GM19467 (cell line): ENCODE results near the gene YPEL2.
"Not testable (repeated sequence)": the region's sequence is repeated elsewhere in the genome, so short reads cannot be mapped to it uniquely, and the experiment has no call there.

Source experiments
- ATAC-seq: cut with Tn5 transposase; IDR thresholded peaks from one replicate; pipeline ENCODE4 v1.9.1; 2021; ENCODE audit warnings: mild to moderate bottlenecking, moderate library complexity; ENCODE audit not compliant: unreplicated experiment

YPEL2 gene

DNA sequence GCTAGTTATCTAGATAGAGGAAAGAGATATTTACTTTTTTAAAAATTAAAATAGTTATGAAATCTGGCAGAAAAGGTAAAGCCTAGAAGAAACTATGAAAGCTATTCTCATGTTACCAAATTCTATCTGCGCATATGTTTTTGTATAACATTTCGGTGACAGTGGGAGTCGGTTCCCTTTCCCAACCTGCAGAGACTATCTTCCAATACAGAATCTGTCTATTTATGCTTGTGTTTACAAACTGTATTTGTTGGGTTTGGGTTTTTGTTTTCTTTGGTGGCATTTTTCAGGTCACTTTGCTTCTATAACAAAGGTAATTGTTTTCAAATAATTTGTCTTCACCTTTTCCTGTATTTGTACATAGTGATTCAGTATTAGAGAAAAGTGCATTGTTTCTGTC, 69.8 kb downstream of the YPEL2 start:
- no peak for ATAC-seq

DNA sequence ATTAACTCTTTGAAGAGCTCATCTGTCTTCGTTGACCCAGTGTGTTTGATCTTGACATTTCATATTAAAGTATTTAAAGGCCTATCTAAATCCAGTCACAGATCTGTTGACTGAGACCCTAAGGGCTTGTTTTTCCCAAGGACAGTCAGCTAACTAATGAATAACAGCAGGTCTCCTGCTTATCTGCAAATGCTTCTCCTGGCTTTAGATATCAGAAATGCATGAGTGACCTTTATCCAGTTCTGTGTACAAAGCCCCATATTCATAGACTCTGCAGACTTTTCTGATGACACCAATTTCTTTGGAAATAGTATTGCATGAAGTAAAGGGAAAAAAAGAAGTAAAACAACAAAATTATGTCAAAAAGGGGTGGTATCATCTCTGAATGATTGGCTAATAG, 70.3 kb downstream of the YPEL2 start:
- ATAC-seq, result no peak

DNA sequence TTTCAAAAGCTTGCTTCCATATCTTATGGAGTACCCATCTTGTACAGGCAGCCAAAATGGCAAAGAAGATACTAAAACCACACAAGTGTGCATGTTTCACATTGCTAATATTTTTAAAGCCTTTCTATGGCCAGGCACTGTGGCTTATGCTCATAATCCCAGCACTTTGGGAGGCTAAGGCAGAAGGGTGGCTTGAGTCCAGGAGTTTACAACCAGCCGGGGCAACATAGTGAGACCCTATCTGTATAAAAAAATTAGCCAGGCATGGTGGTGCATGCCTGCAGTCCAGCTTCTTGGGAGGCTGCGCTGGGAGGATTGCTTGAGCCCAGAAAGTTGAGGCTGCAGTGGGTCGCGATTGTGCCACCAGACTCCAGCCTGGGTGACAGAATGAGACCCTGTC, 71.3 kb downstream of the YPEL2 start:
- ATAC-seq, result no peak

DNA sequence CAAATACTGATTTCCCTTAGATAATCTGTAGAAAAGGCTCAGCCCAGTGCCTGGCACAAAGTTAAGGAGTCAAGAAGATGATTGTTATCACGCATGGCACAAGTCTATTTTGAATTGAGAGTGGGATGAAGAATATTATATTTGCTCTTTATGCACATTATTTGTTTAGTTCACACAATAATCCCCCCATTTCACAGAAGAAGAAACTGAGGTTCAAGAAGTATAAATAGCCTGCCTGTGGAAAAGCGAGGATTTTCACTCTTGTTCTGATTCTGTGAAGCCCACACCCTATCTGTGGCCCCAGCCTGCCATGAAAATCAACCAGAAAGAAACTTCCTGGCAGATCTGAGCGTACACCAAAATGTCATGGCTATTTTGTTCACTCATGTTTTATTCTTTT, 73.0 kb downstream of the YPEL2 start:
- no peak for ATAC-seq

DNA sequence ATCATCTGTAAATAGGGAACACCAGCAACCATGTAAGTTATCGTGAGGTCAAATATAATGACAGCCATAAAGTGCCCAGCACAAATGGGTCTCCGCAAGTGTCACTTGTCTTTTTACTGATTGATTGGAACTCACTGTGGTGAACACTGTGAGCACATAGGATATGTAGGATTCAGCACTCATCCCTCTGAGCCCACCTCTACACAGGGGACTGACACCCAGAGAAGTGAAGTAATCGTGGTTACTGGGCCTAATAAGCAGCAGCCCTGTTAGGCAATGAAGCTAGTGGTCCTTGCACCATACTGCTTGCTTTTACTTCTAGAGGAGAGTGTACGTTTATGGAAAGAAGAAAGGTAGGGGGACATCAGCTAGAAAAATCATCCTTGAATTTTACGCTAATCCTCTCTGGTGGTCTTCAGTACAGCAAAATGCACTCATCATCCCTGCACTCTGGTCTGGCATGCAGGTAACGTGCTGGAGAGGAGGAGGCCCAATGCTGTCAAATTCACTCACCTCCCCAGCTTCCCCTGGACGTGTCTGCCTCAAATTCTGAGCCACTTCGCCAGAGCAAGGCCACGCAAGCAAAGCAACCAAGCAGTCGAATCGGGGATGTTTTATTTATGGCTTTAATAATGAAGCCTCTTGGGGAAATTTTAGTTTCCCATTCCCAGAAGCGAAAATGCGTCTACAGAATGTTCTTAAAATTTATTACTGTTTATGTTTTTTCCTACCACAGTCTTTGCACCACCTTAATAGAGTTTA, 74.7 kb downstream of the YPEL2 start:
- ATAC-seq, result no peak

DNA sequence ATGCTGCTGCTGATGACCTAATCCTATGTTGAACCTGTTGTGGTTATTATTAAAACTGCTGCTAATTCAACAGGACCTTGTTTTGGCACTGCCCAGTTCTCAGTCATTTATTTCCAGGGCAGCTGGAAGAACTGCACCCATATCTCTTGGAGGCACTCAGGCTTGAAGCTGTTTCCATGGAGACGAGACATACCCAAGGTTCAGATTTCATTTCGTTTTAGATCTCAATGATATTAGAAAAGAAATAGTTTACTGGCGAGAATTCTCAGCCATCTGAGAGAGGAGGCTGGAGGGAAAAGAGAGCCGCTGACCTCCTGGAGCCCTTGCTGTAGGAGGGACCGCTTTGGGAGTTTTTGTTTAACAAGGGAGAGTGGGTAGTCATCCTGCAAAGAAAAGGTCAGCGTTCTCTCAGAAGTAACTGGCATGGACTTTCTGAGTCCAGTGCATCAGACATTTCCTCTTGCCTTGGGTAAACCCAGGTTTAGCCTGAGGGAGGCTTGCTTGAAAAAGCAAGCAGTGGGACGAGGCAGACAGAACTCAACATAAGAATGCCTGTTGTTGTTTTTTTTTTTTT, 75.4 kb downstream of the YPEL2 start:
- ATAC-seq, result no peak

DNA sequence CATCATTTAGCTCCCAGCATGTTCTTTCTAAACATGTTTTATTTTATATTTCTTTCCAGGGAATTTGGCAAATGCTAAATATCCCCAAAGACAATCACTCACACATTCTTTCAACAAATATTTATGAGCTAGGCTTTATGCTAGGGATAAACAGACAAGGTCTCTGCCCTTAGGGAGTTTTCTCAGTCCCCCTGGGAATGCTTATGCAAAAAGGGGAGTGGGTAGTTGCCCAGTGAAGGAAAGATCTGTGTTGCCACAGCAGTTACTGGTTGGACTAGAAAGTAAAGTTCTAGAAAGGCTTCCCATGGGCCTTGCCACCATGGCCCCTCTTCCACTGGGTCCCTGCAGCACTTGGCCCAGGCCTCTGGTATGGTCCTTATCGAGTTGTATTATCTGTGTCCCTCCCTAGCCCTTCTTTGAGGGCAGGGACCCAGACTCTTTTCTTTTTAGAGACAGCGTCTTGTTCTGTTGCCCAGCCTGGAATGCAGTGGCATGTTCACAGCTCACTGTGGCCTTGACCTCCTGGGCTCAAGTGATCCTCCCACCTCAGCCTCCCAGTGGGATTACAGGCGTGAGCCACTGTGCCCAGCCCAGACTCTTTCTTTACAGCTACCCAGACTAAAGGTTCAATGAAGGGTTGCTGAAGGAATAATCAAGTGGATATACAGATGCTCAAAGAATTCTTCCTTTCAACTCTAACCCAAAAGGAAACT, 78.0 kb downstream of the YPEL2 start:
- no peak for ATAC-seq

DNA sequence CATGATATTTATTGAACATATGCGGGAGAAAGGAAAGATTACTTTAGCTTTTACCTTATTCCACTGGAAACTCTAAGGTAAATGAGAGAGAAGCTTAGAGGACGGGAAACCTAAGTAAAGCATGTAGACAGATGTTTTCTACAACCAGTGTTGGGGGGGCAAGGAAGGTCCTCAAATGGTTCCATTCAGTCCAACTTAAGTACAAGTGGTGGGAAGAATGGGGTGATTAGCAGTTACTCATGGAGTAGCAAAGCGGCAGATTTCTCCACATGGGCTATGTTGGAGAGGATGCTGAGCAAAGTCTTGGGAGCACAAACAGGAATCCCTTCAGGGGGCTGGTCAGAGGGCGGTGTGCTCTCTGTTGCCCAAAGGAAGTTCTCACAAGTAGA, 78.6 kb downstream of the YPEL2 start:
- no peak for ATAC-seq

DNA sequence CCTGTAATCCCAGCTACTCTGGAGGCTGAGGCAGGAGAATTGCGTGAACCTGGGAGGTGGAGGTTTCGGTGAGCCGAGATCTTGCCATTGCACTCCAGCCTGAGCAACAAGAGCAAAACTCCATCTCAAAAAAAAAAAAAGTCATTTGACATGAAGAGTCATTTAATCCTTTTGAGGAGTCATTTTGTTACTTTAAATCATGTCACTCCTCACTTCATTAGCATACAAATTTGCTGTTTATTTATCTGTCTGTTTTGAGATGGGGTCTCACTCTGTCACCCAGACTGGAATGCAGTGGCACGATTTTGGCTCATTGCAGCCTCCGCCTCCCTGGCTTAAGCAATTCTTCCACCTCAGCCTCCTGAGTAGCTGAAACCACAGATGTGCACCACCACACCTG, 81.0 kb downstream of the YPEL2 start:
- not testable (repeated sequence) for ATAC-seq

DNA sequence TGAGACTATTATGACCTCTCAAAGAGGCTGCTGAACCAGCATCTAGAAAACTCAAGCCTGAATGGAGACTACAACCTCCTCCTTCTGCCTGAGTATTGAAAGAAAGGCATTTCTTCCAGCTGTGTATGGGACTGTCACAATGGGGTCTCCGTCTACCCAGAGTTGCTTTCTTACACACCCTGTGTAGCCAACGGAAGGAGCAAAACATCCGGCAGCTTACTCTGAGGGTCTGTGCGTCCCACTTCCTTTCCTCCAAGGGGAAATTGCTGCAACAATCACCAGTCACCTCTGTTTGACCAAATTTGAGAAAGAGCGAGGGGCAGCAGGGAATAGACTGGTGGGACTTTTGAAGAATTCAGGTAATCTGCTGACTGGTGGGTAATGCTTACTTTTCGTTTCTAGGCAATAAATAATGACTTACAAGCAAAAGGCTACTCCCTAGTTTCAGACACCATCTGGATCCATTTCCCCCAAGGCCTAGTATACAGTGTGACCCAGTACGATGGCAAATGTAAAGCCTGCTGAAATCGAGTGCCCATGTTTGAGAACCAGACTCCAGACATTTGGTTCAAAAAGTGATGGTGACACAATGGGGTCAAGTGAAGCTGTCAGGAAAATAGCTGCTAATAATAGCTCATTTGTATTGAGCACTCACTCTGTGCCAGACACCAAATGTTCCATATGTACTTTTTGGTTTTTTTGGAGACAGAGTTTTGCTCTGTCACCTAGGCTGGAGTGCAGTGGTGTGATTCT, 81.7 kb downstream of the YPEL2 start:
- no peak for ATAC-seq

DNA sequence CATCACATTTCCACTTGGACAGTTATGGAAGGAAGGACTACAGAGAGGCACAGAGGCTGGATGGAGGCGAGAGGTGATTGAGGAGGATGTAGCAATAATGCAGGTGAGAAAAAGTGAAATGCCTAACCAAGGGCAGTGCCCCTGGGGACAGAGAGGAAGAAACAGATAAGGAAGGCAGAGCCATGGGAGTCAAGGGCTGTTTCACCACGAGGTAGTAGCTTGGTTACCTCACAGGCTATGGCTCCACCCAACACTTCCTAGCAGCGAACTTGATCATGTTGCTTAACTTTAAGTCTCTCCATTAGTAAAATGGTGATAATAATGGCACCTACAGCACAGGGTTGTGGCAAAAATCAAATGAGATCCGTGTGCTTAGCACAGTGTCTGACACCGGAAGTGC, 83.9 kb downstream of the YPEL2 start:
- no peak for ATAC-seq

DNA sequence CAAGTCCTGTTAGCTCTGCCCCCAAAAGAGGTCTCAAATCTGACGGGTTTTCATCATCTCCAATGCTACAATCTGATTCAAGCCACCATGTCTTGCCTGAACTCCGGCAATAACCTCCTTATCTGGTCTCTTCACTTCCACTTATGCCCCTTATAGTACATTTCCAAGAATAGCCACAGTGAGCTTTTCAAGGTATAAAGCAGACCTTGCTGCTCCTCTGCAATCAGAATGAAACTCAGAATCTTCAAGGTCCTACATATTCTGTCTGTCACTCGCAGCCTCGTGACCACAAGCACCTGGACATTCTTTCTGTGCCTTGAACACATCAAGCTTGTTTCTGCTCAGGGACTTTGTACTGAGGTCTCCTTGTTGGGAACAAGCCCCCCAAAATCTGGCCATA, 84.7 kb downstream of the YPEL2 start:
- ATAC-seq, result no peak

DNA sequence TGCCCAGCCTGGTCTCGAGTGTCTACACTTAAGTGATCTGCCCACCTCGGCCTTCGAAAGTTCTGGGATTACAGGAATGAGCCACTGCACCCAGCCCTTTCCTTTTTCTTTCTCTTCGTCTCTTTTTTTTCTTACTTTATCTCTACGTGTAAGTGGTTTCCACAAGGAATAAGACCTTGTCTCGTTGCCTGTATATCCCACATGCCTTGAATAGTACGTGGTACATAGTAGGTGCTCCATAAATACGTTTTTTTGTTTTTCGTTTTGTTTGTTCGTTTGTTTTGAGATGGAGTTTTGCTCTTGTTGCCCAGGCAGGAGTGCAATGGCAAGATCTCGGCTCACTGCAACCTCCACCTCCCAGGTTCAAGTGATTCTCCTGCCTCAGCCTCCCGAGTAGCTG, 86.0 kb downstream of the YPEL2 start:
- no peak for ATAC-seq

DNA sequence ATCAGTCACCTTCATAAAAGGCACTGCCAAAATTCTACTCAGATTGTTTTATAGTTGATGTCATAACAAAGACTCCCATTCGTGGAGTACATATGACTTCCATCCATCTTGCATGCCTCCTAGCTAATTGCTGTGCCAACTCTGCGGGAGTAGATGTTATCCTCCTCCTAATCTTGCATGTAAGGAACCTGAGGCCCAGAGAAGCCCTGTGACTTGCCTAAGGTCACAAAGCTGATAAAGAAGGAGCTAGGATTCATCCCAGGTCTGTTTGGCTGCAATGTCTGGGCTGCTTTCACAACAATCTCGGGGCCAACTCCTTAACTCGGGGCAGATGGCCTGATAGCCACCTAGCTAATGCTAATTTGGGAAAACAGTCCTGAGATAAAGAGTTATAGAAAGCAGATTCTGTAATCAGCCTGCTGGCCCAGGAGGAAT, 87.3 kb downstream of the YPEL2 start:
- no peak for ATAC-seq

DNA sequence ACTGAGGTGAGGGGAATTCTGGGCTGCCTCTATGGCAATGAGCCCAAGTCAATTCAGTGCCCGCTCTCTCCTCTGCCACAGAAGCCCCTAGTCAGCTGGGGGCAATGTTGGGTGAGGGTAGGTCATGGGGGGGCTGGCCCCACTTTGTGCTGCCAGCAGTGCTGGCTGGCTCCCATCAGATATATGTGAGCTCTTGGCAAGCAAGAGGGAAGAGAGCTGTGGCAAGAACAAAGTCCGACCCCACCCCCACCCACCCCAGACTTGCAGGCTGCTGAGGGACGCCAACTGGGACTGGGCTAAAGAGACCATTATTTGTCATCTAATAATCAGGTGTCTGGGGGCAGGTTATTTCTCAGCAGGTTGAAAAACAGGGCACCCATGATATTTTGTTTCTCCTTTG, 89.4 kb downstream of the YPEL2 start:
- no peak for ATAC-seq

DNA sequence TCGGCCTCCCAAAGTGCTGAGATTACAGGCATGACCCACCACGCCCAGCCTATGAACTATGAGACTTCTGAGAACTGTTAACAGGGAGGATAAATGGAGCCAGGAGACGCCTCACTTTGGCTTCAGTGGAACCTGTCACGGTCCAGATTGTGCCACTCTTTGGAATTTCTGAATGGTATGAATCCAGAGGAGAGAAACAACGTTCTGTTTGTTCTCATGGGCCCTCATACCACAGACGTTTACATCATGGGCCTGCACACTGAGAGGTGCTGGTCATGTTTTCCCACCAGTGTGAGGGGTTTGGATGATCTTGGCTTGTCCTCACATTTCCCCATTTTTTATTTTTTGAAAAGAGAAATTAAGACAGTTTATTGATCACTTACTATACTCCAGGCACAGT, 90.3 kb downstream of the YPEL2 start:
- ATAC-seq, result no peak

DNA sequence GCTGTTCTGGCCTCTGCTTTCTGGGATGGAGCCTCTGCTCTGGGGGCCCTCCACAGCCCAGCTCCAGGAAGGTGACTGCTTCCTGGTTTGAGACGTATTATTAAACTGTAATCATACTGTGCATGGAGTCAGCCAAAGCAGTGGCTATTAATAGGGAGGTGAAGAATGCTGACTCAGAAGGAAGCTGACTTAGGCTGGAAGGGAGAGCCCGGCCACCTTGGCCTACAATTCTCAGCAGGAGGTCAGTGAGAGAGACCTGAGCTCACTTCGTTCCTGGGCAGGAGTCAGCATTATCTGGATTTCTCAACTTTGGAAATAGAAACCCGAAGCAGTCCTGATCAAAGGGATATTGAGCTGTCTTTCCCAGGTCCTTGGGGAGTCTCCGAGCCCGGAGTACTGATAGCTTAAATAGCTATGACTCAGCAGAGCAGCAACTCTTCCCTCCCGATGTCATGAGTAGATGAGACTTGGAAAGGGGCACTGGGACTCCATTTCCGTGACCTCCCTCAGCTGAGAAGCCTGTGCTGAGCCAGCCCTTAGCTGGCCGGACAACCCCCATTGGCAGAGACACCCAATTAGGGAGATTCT, 91.8 kb downstream of the YPEL2 start:
- ATAC-seq, result no peak

DNA sequence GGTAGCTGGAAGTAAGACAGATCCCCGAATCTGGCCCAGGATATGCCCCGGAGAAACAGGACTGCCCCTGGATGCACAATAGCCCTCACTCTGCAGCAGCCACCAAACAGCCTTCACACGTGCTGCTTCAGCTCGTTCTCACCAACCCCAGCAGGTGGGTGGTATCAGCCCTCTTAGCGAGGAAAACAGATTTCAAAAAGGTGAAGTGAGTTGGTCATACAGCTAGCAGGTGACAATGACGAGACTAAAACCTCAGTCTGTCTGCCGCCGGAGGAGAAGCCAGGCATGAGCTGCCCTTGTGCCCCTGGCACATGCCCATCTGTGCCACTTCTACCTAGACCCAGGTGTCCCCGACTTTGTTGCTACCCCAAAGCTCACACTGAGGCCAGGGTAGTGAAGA, 92.4 kb downstream of the YPEL2 start:
- no peak for ATAC-seq

DNA sequence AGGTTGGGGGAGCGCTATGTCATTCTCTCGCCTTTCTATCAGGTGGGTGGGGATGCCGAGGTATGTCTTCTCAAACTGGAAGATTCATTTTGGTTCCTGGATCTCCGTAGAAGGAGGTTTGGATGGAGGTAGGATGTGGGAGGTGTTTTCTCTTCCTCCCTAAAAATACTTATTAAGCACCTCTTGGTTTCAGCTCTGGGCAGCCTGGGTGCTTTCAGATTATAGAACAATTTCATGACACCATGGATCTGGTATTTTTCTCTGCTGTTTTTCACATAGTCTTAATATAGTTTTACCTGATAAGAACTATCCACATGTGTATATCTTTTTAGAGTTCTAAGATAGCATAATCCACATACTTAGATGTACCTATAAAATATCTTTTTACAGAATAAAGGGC, 92.9 kb downstream of the YPEL2 start:
- ATAC-seq, result no peak

DNA sequence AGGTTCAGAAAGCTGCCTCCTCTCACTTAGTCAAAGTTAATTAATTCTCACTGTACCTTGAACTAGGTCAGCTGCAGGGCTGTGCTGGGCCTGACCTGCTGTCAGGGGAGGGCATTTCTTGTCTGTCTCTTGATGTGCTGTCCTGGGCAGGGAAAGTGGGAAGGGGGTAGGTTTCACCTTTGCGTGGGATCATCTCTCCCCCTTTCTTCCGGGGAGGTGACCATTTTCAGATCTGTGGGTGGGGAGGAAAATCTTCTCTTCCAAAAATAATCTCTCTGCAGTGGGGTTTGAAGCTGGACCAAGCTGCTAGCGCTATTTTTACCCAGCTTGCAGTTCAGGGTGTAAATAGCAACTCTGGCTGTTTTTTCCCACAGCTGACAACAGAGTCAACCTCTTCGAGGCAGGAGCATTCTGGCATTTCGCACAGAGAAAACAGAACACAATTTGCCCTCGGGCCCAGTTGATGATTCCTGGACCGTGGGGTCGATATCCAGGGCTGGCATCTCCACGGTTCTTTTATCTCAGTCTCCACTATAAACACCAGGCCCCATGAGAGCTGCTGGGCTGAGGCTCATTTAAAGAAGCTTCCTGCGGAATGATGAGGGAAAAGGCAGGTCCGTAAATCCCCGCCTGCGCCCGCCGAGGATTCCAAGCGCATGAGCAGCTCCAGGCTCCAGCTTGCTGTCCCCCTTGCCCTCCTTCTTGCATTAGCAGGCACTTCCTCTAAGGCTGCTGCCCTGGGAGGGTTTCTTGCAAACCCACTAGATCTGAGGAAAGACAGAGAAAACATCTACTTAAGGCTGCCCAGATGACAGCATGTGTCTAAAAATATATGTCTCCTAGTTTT, 93.9 kb downstream of the YPEL2 start:
- ATAC-seq, result no peak
